Trophoblast cell (in vitro differentiated cells and primary cell): ENCODE results near the gene XYLT1.

Experiments
- DNase-seq, 2 donors: peaks; one replicate each; pipeline ENCODE4 v3.0.0-alpha.2; 2016
- H2AFZ ChIP-seq: 2 replicates; pipeline ENCODE4 v1.6.1; 2013; ENCODE audit warnings: low read length, moderate library complexity, mild to moderate bottlenecking; ENCODE audit not compliant: insufficient read depth, poor library complexity
- H2AK5ac ChIP-seq: 2 replicates; pipeline ENCODE4 v1.6.1; 2013; ENCODE audit warnings: mild to moderate bottlenecking, low read length
- H2BK120ac ChIP-seq: 2 replicates; pipeline ENCODE4 v1.6.1; 2013; ENCODE audit warnings: low read length, mild to moderate bottlenecking, moderate library complexity; ENCODE audit not compliant: insufficient read depth, poor library complexity
- H2BK12ac ChIP-seq: 2 replicates; pipeline ENCODE4 v1.6.1; 2013; ENCODE audit warnings: mild to moderate bottlenecking, low read length, moderate library complexity
- H2BK5ac ChIP-seq: 2 replicates; pipeline ENCODE4 v1.6.1; 2013; ENCODE audit warnings: low read length, low read depth, moderate library complexity, mild to moderate bottlenecking; ENCODE audit not compliant: poor library complexity
- H3K14ac ChIP-seq: 2 replicates; pipeline ENCODE4 v1.6.1; 2013; ENCODE audit warnings: mild to moderate bottlenecking, low read length
- H3K18ac ChIP-seq: 2 replicates; pipeline ENCODE4 v1.6.1; 2013; ENCODE audit warnings: mild to moderate bottlenecking, low read length
- H3K23ac ChIP-seq: 2 replicates; pipeline ENCODE4 v1.6.1; 2013; ENCODE audit warnings: low read length
- H3K27ac ChIP-seq: 2 replicates; pipeline ENCODE4 v1.5.1; 2013; ENCODE audit warnings: low read depth, mild to moderate bottlenecking, inconsistent platforms, low read length, moderate library complexity
- H3K27me3 ChIP-seq: 2 replicates; pipeline ENCODE4 v1.6.1; 2013; ENCODE audit warnings: inconsistent platforms, mild to moderate bottlenecking, low read length, moderate library complexity; ENCODE audit not compliant: insufficient read depth
- H3K36me3 ChIP-seq, 2 experiments: 1 replicate in 1 of 2; 2 replicates in 1 of 2; pipeline ENCODE4 v1.6.1; 2013; ENCODE audit warnings: low read length in 2 of 2, mild to moderate bottlenecking in 2 of 2, moderate library complexity in 1 of 2; ENCODE audit not compliant: insufficient read depth in 2 of 2, control insufficient read depth in 1 of 2
- H3K4ac ChIP-seq: 2 replicates; pipeline ENCODE4 v1.6.1; 2013; ENCODE audit warnings: low read depth, mild to moderate bottlenecking, low read length, moderate library complexity
- H3K4me1 ChIP-seq, 2 experiments: 1 replicate in 1 of 2; 2 replicates in 1 of 2; pipeline ENCODE4 v1.6.1; 2013; ENCODE audit warnings: low read length in 2 of 2, mild to moderate bottlenecking in 2 of 2, moderate library complexity in 1 of 2; ENCODE audit not compliant: insufficient read depth in 2 of 2, control insufficient read depth in 1 of 2
- H3K4me2 ChIP-seq: 2 replicates; pipeline ENCODE4 v1.6.1; 2013; ENCODE audit warnings: inconsistent platforms, mild to moderate bottlenecking, low read length, moderate library complexity
- H3K4me3 ChIP-seq: 2 replicates; pipeline ENCODE4 v1.5.1; 2013; ENCODE audit warnings: mild to moderate bottlenecking, low read depth, low read length, inconsistent platforms
- H3K79me1 ChIP-seq: one replicate; pipeline ENCODE4 v1.6.1; 2013; ENCODE audit warnings: low read length
- H3K79me2 ChIP-seq: 2 replicates; pipeline ENCODE4 v1.6.1; 2013; ENCODE audit warnings: low read length, mild to moderate bottlenecking; ENCODE audit not compliant: control insufficient read depth, insufficient read depth, poor library complexity
- H3K9ac ChIP-seq: 2 replicates; pipeline ENCODE4 v1.6.1; 2013; ENCODE audit warnings: mild to moderate bottlenecking, low read length
- H3K9me3 ChIP-seq: 2 replicates; pipeline ENCODE4 v1.6.1; 2013; ENCODE audit warnings: low read depth, mild to moderate bottlenecking, control low read depth, inconsistent platforms, low read length; ENCODE audit not compliant: insufficient read depth
- H4K12ac ChIP-seq: 2 replicates; pipeline ENCODE4 v1.6.1; 2013; ENCODE audit warnings: low read depth, mild to moderate bottlenecking, low read length, moderate library complexity
- H4K8ac ChIP-seq: 2 replicates; pipeline ENCODE4 v1.6.1; 2013; ENCODE audit warnings: low read depth, mild to moderate bottlenecking, low read length, moderate library complexity
- H4K91ac ChIP-seq: one replicate; pipeline ENCODE4 v1.6.1; 2013; ENCODE audit warnings: low read depth, mild to moderate bottlenecking, low read length, moderate library complexity
- WGBS: extraction: QIAGEN DNeasy Blood & Tissue Kit; methylation state at CpG from one replicate; pipeline ENCODE4 v1.1.7; 2013; ENCODE audit warnings: missing lambda C conversion rate; ENCODE audit not compliant: insufficient read length, insufficient coverage; ENCODE audit errors: extremely low coverage; 5-methylcytosine and 5-hydroxymethylcytosine counted together

The XYLT1 gene

GRCh38 chr16:17138801-17139200, 332.0 kb downstream of the XYLT1 start:
- H3K4me2 ChIP-seq = no peak overlapping the region
- no peaks in the 10 kb centered on the region for H3K27me3 ChIP-seq
- H4K8ac ChIP-seq = no peak overlapping the region
- H4K91ac ChIP-seq = no peak overlapping the region
- no peak overlapping the region for H3K23ac ChIP-seq
- no peak overlapping the region for H2BK12ac ChIP-seq
- no peak overlapping the region for H3K4me3 ChIP-seq
- peaks cover 7 to 8% of the 10 kb centered on the region in 2 experiments for H3K36me3 ChIP-seq
- H3K27ac ChIP-seq = no peak overlapping the region
- no peak overlapping the region for H4K12ac ChIP-seq
- no peak overlapping the region for H2BK5ac ChIP-seq
- DNase-seq = no peak
- H3K79me2 ChIP-seq = no peaks in the 10 kb centered on the region
- H3K79me1 ChIP-seq = no peaks in the 10 kb centered on the region
- H3K14ac ChIP-seq = no peak overlapping the region
- no peak overlapping the region for H2AFZ ChIP-seq
- no peaks in the 10 kb centered on the region for H3K4me1 ChIP-seq
- WGBS = no CpG with 5 or more reads among the region's 4 CpGs
- H3K9me3 ChIP-seq = no peaks in the 10 kb centered on the region
- H2AK5ac ChIP-seq = no peak overlapping the region
- H2BK120ac ChIP-seq = no peak overlapping the region
- no peak overlapping the region for H3K18ac ChIP-seq
- H3K9ac ChIP-seq = no peak overlapping the region
- H3K4ac ChIP-seq = no peak overlapping the region

GRCh38 chr16:17135439-17135838, 335.3 kb downstream of the XYLT1 start:
- WGBS = no CpG with 5 or more reads among the region's 4 CpGs
- Histone ChIP-seq H4K12ac (no peak overlapping the region), H3K27ac (no peak overlapping the region), H3K36me3 (peaks cover 7 to 8% of the 10 kb centered on the region in 2 experiments), H4K91ac (no peak overlapping the region), H3K79me2 (no peaks in the 10 kb centered on the region), H3K9ac (no peak overlapping the region), H3K79me1 (no peaks in the 10 kb centered on the region), H3K27me3 (no peaks in the 10 kb centered on the region), H2BK120ac (no peak overlapping the region), H3K4me1 (no peaks in the 10 kb centered on the region), H2AK5ac (no peak overlapping the region), H3K23ac (no peak overlapping the region), H3K4ac (no peak overlapping the region), H2BK5ac (no peak overlapping the region), H3K18ac (no peak overlapping the region), H2AFZ (no peak overlapping the region), H4K8ac (no peak overlapping the region), H3K4me3 (no peak overlapping the region), H3K14ac (no peak overlapping the region), H2BK12ac (no peak overlapping the region), H3K9me3 (no peaks in the 10 kb centered on the region), H3K4me2 (no peak overlapping the region)
- DNase-seq = no peak

GRCh38 chr16:17134586-17134985, 336.2 kb downstream of the XYLT1 start:
- Histone ChIP-seq H2BK5ac (no peak overlapping the region), H3K4ac (no peak overlapping the region), H4K8ac (no peak overlapping the region), H2BK12ac (no peak overlapping the region), H3K4me1 (no peaks in the 10 kb centered on the region), H3K4me2 (no peak overlapping the region), H3K14ac (no peak overlapping the region), H2AK5ac (no peak overlapping the region), H3K4me3 (no peak overlapping the region), H3K79me2 (no peaks in the 10 kb centered on the region), H3K27me3 (no peaks in the 10 kb centered on the region), H4K91ac (no peak overlapping the region), H3K9ac (no peak overlapping the region), H3K9me3 (no peaks in the 10 kb centered on the region), H2AFZ (no peak overlapping the region), H3K36me3 (peaks cover 7 to 8% of the 10 kb centered on the region in 2 experiments), H3K79me1 (no peaks in the 10 kb centered on the region), H3K23ac (no peak overlapping the region), H4K12ac (no peak overlapping the region), H3K18ac (no peak overlapping the region), H3K27ac (no peak overlapping the region), H2BK120ac (no peak overlapping the region)
- DNase-seq = no peak
- WGBS = no CpG with 5 or more reads among the region's 10 CpGs

- no CpG with 5 or more reads among the region's 5 CpGs for WGBS
- no peak overlapping the region for H4K8ac ChIP-seq
- no peak overlapping the region for H2BK12ac ChIP-seq
- H3K4ac ChIP-seq = no peak overlapping the region
- no peak overlapping the region for H3K14ac ChIP-seq
- H3K18ac ChIP-seq = no peak overlapping the region
- H3K23ac ChIP-seq = no peak overlapping the region
- H2BK5ac ChIP-seq = no peak overlapping the region
- no peaks in the 10 kb centered on the region for H3K79me1 ChIP-seq
- DNase-seq = no peak
- no peaks in the 10 kb centered on the region for H3K79me2 ChIP-seq
- peaks cover 7 to 8% of the 10 kb centered on the region in 2 experiments for H3K36me3 ChIP-seq
- no peak overlapping the region for H2BK120ac ChIP-seq
- no peak overlapping the region for H3K4me3 ChIP-seq
- H3K4me2 ChIP-seq = no peak overlapping the region
- no peaks in the 10 kb centered on the region for H3K9me3 ChIP-seq
- no peak overlapping the region for H2AK5ac ChIP-seq
- no peak overlapping the region for H4K91ac ChIP-seq
- no peaks in the 10 kb centered on the region for H3K27me3 ChIP-seq
- no peak overlapping the region for H2AFZ ChIP-seq
- H3K27ac ChIP-seq = no peak overlapping the region
- no peak overlapping the region for H3K9ac ChIP-seq
- H3K4me1 ChIP-seq = no peaks in the 10 kb centered on the region
- H4K12ac ChIP-seq = no peak overlapping the region
Observed at GRCh38 chr16:17133851-17134250, 336.9 kb downstream of the XYLT1 start.
